Esophagus squamous epithelium (tissue), 4 donors: ENCODE results near the gene GALM.

Experiments
- CTCF ChIP-seq, 6 experiments: fragments of 450-650 bp in 4 of 6; fragments of 200-600 bp in 2 of 6; sonication (generic) in 2 of 6; IDR thresholded peaks; one replicate each; pipeline ENCODE4 v1.5.1; 2016 to 2019; ENCODE audit warnings: antibody characterized with exemption in 6 of 6, mild to moderate bottlenecking in 4 of 6, moderate library complexity in 4 of 6
- POLR2A ChIP-seq, 4 donors: fragments of 450-650 bp; IDR thresholded peaks; one replicate each; pipeline ENCODE4 v1.6.1; 2017; ENCODE audit warnings: antibody characterized with exemption in 4 of 4, mild to moderate bottlenecking in 4 of 4, moderate library complexity in 3 of 4

DNA sequence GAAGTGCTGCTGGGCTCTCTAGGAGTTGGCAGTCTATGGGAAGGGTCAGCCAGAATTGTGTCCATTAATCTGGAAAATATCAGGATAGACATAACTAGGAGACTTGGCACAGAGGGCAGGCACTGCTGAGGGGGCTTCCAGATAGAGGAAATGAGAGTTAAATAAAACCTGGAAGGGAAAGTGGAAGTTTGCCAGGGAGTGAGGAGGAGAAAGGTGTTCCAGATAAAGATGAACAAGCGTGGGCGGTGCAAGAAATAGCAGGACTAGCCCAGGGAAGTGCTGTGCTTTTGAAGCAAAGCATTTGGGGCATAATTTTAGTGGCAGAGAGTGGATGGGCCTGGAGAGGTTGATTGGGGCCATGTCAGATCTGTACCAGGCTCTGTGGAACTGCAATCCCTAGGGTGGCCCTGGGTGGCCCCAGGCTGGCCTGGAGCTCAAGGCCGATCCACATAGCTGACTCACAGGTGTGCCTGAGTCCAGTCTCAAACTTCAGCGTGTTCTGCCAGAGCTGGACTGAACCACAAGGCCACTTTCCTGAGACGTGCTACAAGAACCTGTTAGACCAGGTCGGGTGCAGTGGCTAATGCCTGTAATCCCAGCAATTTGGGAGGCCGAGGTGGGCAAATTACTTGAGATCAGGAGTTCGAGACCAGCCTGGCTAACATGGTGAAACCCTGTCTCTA is 26.9 kb downstream of the GALM start:
- no peak for TF ChIP-seq POLR2A (IDR thresholded peaks at IDR 0.05)
- TF ChIP-seq CTCF (IDR thresholded peaks at IDR 0.05) = no peak
